HEK293T (cell line): ENCODE measurements around the gene NOTCH1.

Source experiments
- CTCF ChIA-PET: fragments of 350-600 bp; formaldehyde crosslinking; extraction: SDS; loops from one replicate; lab custom pipeline; 2021; ENCODE audit warnings: antibody characterized with exemption, inconsistent platforms; lab: Yijun Ruan, JAX
- POLR2A ChIA-PET: fragments of 350-600 bp; formaldehyde crosslinking; extraction: SDS; loops from one replicate; lab custom pipeline; 2020; ENCODE audit warnings: antibody characterized with exemption, inconsistent platforms; lab: Yijun Ruan, JAX
- DNase-seq: peaks from one replicate; pipeline ENCODE4 v3.0.0; 2012; ENCODE audit warnings: mixed read lengths; ENCODE audit errors: extremely low spot score
- ARNT ChIP-seq: fragments of 450-650 bp; IDR thresholded peaks from 2 replicates; pipeline ENCODE4 v1.6.1; 2017; ENCODE audit warnings: mild to moderate bottlenecking
- BHLHE40 ChIP-seq: fragments of 450-650 bp; IDR thresholded peaks from 2 replicates; pipeline ENCODE4 v1.6.1; 2016; ENCODE audit warnings: mild to moderate bottlenecking, moderate library complexity, borderline replicate concordance
- CTBP1 ChIP-seq: fragments of 450-650 bp; IDR thresholded peaks from 2 replicates; pipeline ENCODE4 v1.6.1; 2016; ENCODE audit warnings: borderline replicate concordance
- ELF4 ChIP-seq: fragments of 450-650 bp; IDR thresholded peaks from 2 replicates; pipeline ENCODE4 v1.6.1; 2017; ENCODE audit warnings: antibody characterized with exemption
- FOXA1 ChIP-seq: fragments of 450-650 bp; IDR thresholded peaks from 2 replicates; pipeline ENCODE4 v1.6.1; 2016; ENCODE audit warnings: mild to moderate bottlenecking
- FOXK2 ChIP-seq: fragments of 450-650 bp; IDR thresholded peaks from 2 replicates; pipeline ENCODE4 v1.6.1; 2016; ENCODE audit warnings: mild to moderate bottlenecking
- FOXM1 ChIP-seq: fragments of 450-650 bp; IDR thresholded peaks from 2 replicates; pipeline ENCODE4 v1.6.1; 2017; ENCODE audit warnings: mild to moderate bottlenecking, borderline replicate concordance
- HDGF ChIP-seq: fragments of 450-650 bp; IDR thresholded peaks from 2 replicates; pipeline ENCODE4 v1.6.1; 2017; ENCODE audit warnings: antibody characterized with exemption, borderline replicate concordance
- L3MBTL2 ChIP-seq: fragments of 450-650 bp; conservative IDR thresholded peaks from 2 replicates; pipeline ENCODE4 v1.6.1; 2016; ENCODE audit warnings: mild to moderate bottlenecking
- LEF1 ChIP-seq: fragments of 450-650 bp; IDR thresholded peaks from 2 replicates; pipeline ENCODE4 v1.6.1; 2017; ENCODE audit warnings: mild to moderate bottlenecking, borderline replicate concordance
- NFRKB ChIP-seq: fragments of 450-650 bp; IDR thresholded peaks from 2 replicates; pipeline ENCODE4 v1.6.1; 2016; ENCODE audit warnings: mild to moderate bottlenecking, moderate library complexity
- SP1 ChIP-seq: fragments of 450-650 bp; IDR thresholded peaks from 2 replicates; pipeline ENCODE4 v1.6.1; 2017
- SUZ12 ChIP-seq: fragments of 450-650 bp; IDR thresholded peaks from 2 replicates; pipeline ENCODE4 v1.6.1; 2016; ENCODE audit warnings: mild to moderate bottlenecking
- TARDBP ChIP-seq: fragments of 450-650 bp; IDR thresholded peaks from 2 replicates; pipeline ENCODE4 v1.6.1; 2016
- ZNF384 ChIP-seq: fragments of 450-650 bp; IDR thresholded peaks from 2 replicates; pipeline ENCODE4 v1.6.1; 2016
- TF ChIP-seq, protein P1 (sequence below): fragments of 450-650 bp; IDR thresholded peaks from 2 replicates; pipeline ENCODE4 v1.6.1; 2016

NOTCH1 gene

DNA sequence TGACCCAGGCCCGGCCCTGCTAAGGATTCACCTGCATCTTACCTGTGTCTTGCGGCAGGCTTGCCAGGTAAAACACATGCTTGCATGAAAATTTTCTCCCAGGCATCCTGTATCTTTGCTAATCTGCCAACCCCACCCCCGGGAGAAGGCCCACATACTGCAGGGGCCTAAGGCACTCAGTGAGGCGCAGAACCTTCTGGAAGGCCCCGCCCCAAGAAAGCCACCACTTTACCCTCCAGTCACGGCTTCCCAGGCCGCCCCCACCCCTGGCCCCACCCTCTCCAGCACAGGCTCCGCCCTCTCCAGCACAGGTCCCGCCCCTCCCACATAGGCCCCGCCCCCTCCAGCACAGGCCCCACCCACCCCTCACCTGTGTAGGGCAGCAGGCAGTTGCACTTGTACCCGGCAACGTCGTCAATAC is 33.2 kb downstream of the NOTCH1 start:
- DNase-seq = peak; percentile 64
- ChIA-PET POLR2A (no interaction called here), CTCF (no interaction called here)
- TF ChIP-seq FOXA1 = no peak
- TF ChIP-seq HDGF = no peak
- no peak for TF ChIP-seq BHLHE40
- TF ChIP-seq ELF4 = no peak
- TF ChIP-seq SUZ12 = no peak

GRCh38 chr9:136511670-136512592 is 33.9 kb downstream of the NOTCH1 start:
- ChIA-PET CTCF (no interaction called here), POLR2A (no interaction called here)
- no peak for DNase-seq
- TF ChIP-seq ARNT = no peak
- TF ChIP-seq CTBP1 = no peak
- no peak for TF ChIP-seq TARDBP
- no peak for TF ChIP-seq FOXM1
- TF ChIP-seq NFRKB = no peak
- TF ChIP-seq FOXK2 = no peak
- no peak for TF ChIP-seq BHLHE40
- TF ChIP-seq ZNF384 = no peak
- TF ChIP-seq LEF1 = no peak
- no peak for TF ChIP-seq L3MBTL2
- no peak for TF ChIP-seq SUZ12
- TF ChIP-seq FOXA1 = no peak
- TF ChIP-seq, protein P1, sequence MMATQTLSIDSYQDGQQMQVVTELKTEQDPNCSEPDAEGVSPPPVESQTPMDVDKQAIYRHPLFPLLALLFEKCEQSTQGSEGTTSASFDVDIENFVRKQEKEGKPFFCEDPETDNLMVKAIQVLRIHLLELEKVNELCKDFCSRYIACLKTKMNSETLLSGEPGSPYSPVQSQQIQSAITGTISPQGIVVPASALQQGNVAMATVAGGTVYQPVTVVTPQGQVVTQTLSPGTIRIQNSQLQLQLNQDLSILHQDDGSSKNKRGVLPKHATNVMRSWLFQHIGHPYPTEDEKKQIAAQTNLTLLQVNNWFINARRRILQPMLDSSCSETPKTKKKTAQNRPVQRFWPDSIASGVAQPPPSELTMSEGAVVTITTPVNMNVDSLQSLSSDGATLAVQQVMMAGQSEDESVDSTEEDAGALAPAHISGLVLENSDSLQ = no peak
- TF ChIP-seq HDGF = no peak
- no peak for TF ChIP-seq SP1

DNA sequence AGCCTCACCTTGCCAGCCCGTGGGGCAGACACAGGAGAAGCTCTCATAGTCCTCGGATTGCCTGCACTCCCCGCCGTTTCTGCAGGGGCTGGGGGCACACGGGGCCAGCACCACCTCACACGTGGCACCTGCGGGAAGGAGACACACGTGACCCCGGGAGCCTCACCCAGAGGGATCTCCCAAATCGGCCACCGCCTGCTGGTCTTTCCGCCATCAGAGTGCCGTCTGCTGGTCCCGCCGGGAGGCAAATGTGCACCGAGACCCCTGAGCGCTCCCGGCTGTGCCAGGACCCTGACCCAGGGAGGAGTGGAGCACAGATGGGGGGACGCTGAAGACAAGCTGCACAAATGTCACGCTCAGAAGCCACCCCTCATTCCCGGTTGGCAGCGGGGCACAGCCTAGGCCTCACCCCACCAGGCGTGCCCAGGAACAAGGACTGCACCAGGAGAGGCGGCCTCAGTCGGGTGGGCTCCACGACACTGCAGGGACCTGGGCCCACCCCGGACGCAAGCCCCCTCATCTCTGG is 34.6 kb downstream of the NOTCH1 start:
- DNase-seq = no peak
- ChIA-PET CTCF (no interaction called here), POLR2A (no interaction called here)
- TF ChIP-seq NFRKB (no peak), ARNT (no peak), LEF1 (no peak), ZNF384 (no peak), FOXK2 (no peak), FOXA1 (no peak), SP1 (no peak)
- TF ChIP-seq, protein P1 = no peak

- DNase-seq = no peak
- POLR2A ChIA-PET = no interaction called here
- CTCF ChIA-PET = no interaction called here
- TF ChIP-seq FOXK2 (no peak), SUZ12 (no peak), CTBP1 (no peak), NFRKB (no peak), ARNT (no peak), FOXM1 (no peak), SP1 (no peak), LEF1 (no peak), FOXA1 (no peak), ZNF384 (no peak)
- TF ChIP-seq, protein P1 = no peak
Measured at GRCh38 chr9:136510561-136510960, 35.3 kb downstream of the NOTCH1 start.

- TF ChIP-seq TARDBP = no peak
- TF ChIP-seq LEF1 = no peak
- TF ChIP-seq BHLHE40 = no peak
- TF ChIP-seq HDGF = no peak
- TF ChIP-seq ELF4 = no peak
- TF ChIP-seq, protein P1 = no peak
- TF ChIP-seq ZNF384 = no peak
- TF ChIP-seq SP1 = no peak
- no peak for TF ChIP-seq ARNT
- TF ChIP-seq FOXA1 = no peak
- no peak for TF ChIP-seq SUZ12
- no peak for TF ChIP-seq CTBP1
- no peak for TF ChIP-seq FOXM1
- no peak for TF ChIP-seq NFRKB
- TF ChIP-seq FOXK2 = no peak
- no peak for TF ChIP-seq L3MBTL2
- ChIA-PET POLR2A (no interaction called here), CTCF (no interaction called here)
- no peak for DNase-seq
Measured at GRCh38 chr9:136509549-136509948, 36.3 kb downstream of the NOTCH1 start.
